Chondrocyte (in vitro differentiated cells): Measurements from ENCODE around the gene DDX20. TPM values are rescaled to one million over a fixed set of nuclear protein-coding genes. Genes with fewer than 3 reads are reported as not detected.

Experiments
- DNase-seq: peaks from one replicate; pipeline ENCODE4 v3.0.0; 2021; ENCODE audit warnings: mixed read lengths, low spot score
- H3K27ac Mint-ChIP-seq: one replicate; pipeline ENCODE4 v1.8.0; 2021; ENCODE audit warnings: mild to moderate bottlenecking, moderate library complexity, mixed read lengths; ENCODE audit not compliant: unreplicated experiment
- H3K27me3 Mint-ChIP-seq: 2 replicates; pipeline ENCODE4 v1.8.0; 2021; ENCODE audit warnings: low read depth, mixed read lengths
- H3K36me3 Mint-ChIP-seq: 2 replicates; pipeline ENCODE4 v1.8.0; 2021; ENCODE audit warnings: low read depth, mixed read lengths
- H3K4me1 Mint-ChIP-seq: 2 replicates; pipeline ENCODE4 v1.8.0; 2021; ENCODE audit warnings: low read depth, mild to moderate bottlenecking, mixed read lengths
- H3K4me3 Mint-ChIP-seq: one replicate; pipeline ENCODE4 v1.8.0; 2021; ENCODE audit warnings: mild to moderate bottlenecking, moderate library complexity, mixed read lengths; ENCODE audit not compliant: unreplicated experiment
- H3K9me3 Mint-ChIP-seq: 2 replicates; pipeline ENCODE4 v1.8.0; 2021; ENCODE audit warnings: low read depth, mixed read lengths
- CTCF ChIP-seq: fragments of 200-600 bp; sonication (generic); IDR thresholded peaks from 2 replicates; pipeline ENCODE4 v1.5.0; 2021; ENCODE audit warnings: antibody characterized with exemption, mild to moderate bottlenecking, moderate library complexity
- total RNA-seq: library from RNA; stranded (reverse); gene quantifications from 3 replicates; pipeline ENCODE4 v1.2.1, GENCODE V29; 2021

The DDX20 gene
- total RNA-seq, 1 donor from 2014 or later = 10.7 TPM

GRCh38 chr1:111729946-111730681 lies 25.6 kb upstream of the DDX20 start:
- Mint-ChIP-seq H3K4me3 (no peak overlapping the region), H3K9me3 (no peaks in the 10 kb centered on the region), H3K27me3 (no peaks in the 10 kb centered on the region), H3K4me1 (no peaks in the 10 kb centered on the region), H3K27ac (no peak overlapping the region), H3K36me3 (peaks cover 2% of the 10 kb centered on the region)
- TF ChIP-seq CTCF = no peak
- no peak for DNase-seq

DNA sequence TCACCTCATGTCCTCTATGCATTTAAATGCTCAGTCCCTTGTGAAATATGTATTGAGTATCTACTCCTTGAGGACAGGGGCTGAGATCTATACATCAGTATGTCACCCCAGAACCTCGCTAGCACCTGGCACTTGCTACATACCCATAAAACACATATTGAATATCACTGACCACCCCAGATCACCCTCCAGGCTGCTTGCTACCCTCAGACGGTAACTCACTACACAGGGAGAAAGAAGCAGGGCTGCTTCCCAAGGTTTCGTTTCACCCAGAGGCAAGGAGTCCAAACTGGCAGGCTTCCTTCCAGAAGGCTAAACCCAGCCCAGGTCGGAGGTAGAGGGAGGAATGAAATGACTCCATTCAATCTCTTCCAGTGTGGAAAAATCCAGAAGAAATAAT lies 25.0 kb upstream of the DDX20 start:
- Mint-ChIP-seq H3K36me3 (peaks cover 2% of the 10 kb centered on the region), H3K27ac (no peak overlapping the region), H3K9me3 (no peaks in the 10 kb centered on the region), H3K27me3 (no peaks in the 10 kb centered on the region), H3K4me1 (no peaks in the 10 kb centered on the region), H3K4me3 (no peak overlapping the region)
- no peak for DNase-seq
- no peak for TF ChIP-seq CTCF

- no peak for DNase-seq
- TF ChIP-seq CTCF = no peak
- Mint-ChIP-seq H3K4me1 (no peaks in the 10 kb centered on the region), H3K27me3 (no peaks in the 10 kb centered on the region), H3K36me3 (peaks cover 2% of the 10 kb centered on the region), H3K4me3 (no peak overlapping the region), H3K9me3 (no peaks in the 10 kb centered on the region), H3K27ac (no peak overlapping the region)
These were observed 23.7 kb upstream of the DDX20 start for GRCh38 chr1:111731956-111732355.

DNA sequence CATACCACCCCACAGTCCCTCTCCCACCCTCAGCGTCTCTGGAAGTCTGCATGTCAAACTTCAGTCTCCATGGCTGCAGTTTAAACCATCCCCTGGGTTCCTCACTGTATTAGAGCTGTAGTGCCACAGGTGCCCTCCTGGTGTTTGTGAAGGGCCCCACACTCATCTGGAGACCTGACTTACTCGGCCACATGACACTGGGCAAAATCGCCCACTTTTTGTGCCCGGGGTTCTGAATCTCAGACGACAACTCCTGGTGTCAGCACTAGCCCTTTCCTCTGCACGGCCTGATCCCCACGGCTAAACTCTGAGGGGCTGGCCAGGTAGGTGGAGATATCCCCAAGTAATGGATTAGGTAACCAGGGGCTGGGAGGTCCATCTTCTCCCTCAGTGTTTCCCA lies 23.0 kb upstream of the DDX20 start:
- DNase-seq = no peak
- H3K4me3 Mint-ChIP-seq = no peak overlapping the region
- H3K36me3 Mint-ChIP-seq = no peaks in the 10 kb centered on the region
- TF ChIP-seq CTCF = no peak
- H3K9me3 Mint-ChIP-seq = no peaks in the 10 kb centered on the region
- peak overlapping the region; percentile 68 for H3K27ac Mint-ChIP-seq
- H3K27me3 Mint-ChIP-seq = no peaks in the 10 kb centered on the region
- H3K4me1 Mint-ChIP-seq = no peaks in the 10 kb centered on the region

DNA sequence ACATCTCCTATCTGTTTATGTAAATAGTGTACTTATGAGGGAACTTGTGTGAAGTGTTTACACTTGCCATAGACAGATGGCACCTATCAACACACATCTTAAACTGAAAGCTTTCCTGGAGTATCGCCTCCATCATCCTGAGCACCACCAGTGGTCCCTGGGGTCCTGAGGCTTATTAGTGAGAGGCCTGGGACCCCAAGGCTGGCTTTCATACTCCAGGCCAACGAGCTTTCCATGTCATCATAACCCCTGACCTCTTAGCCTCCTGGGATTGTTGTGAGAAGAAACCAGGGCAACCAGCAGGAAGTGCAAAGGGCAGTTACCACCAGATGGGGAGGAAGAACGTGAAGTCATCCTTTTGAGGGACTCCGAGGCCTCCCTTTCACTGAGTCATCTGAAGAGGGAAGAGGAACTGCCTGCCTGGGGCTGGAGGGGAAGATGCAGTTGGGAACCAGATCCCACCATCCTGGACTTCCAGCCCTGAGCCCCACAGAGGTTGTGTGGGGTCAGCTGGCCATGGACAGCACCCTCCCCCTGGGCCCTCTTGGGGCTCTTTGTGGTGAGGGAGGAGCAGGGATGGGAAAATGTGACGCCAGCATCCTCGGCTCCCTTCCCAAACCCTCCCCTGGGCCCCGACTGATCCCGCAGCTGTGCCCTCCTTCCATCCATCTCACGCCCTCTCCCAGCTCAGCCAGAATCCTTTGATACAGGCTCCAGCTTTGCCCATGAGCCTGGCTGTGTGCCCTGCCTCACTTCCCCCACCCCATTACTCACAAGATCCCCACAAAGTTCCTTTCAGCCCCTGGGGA lies 22.3 kb upstream of the DDX20 start:
- H3K36me3 Mint-ChIP-seq = no peaks in the 10 kb centered on the region
- no peaks in the 10 kb centered on the region for H3K9me3 Mint-ChIP-seq
- H3K27ac Mint-ChIP-seq = peak overlapping the region; percentile 74
- DNase-seq = no peak
- TF ChIP-seq CTCF = no peak
- no peak overlapping the region for H3K4me3 Mint-ChIP-seq
- H3K27me3 Mint-ChIP-seq = no peaks in the 10 kb centered on the region
- H3K4me1 Mint-ChIP-seq = no peaks in the 10 kb centered on the region
